Measurements from ENCODE around the gene WDR5. TPM values are rescaled to one million over a fixed set of nuclear protein-coding genes. Genes with fewer than 3 reads are reported as not detected.

Gene WDR5
- total and polyA plus RNA-seq, 10 of the 15 experiments (the other 5 are each of a cell fraction or from before 2014, with no cell fraction given): 1.4 to 43.7 (median 33.2) TPM

- no peak for TF ChIP-seq REST (IDR thresholded peaks at IDR 0.05; ENCODE audit: low read depth, low read length)
Measured at GRCh38 chr9:134182554-134183085, 46.7 kb downstream of the WDR5 start (continued).

- ChIA-PET RAD21 (ENCODE audit: unreplicated experiment) (interaction anchor here (2.0 kb wide), 1 partner anchor 206 kb away, joined by 5 read pairs; no protein-coding TSS in a partner anchor), CTCF (no interaction called here), POLR2A (no interaction called here), SMC1A (ENCODE audit: uncharacterized antibody, unreplicated experiment) (interaction anchor here (1.0 kb wide), 1 partner anchor 10 kb away, joined by 4 read pairs; no protein-coding TSS in a partner anchor)
- Histone ChIP-seq H2AFZ (ENCODE audit: control insufficient read depth, low read depth, low read length) (no peak overlapping the region), H3K79me2 (ENCODE audit: control insufficient read depth, insufficient read depth, low read length) (no peaks in the 10 kb centered on the region), H3K27me3 (replicated peaks in 1 of 2; ENCODE audit: control insufficient read depth in 2 of 2, insufficient read depth in 2 of 2, low read length in 1 of 2) (no peaks in the 10 kb centered on the region), H3K4me1 (ENCODE audit: control insufficient read depth, insufficient read depth, low read length) (peaks cover 13% of the 10 kb centered on the region), H3K36me3 (ENCODE audit: control insufficient read depth in 2 of 2, insufficient read depth in 2 of 2, low read length in 1 of 2) (no peaks in the 10 kb centered on the region), H3K9ac (ENCODE audit: control insufficient read depth, insufficient read depth, low read length) (no peak overlapping the region), H3K27ac (ENCODE audit: control insufficient read depth, insufficient read depth) (no peak overlapping the region), H3K4me2 (ENCODE audit: control insufficient read depth, insufficient read depth) (no peak overlapping the region), H3K4me3 (no peak overlapping the region), H3K9me3 (replicated peaks; ENCODE audit: control insufficient read depth, insufficient read depth, low read length) (no peaks in the 10 kb centered on the region), H4K20me1 (ENCODE audit: control insufficient read depth, insufficient read depth) (no peaks in the 10 kb centered on the region)
- ATAC-seq: peak; percentile 50
- in situ Hi-C loops (cut with MboI) (no loop called here), intact Hi-C loops (cut with micrococcal nuclease; ENCODE audit: unreplicated experiment) (no loop called here)
- no peak for DNase-seq (ENCODE audit: low read depth, low spot score)
- BruUV-seq (replicated peaks): no TSS peak
- no peak for FAIRE-seq
- 3% methylated on average over 8 of the region's 8 CpGs for WGBS (ENCODE audit: insufficient coverage, insufficient replicate concordance, low lambda C conversion rate, missing lambda C conversion rate)
- TF ChIP-seq SMAD1 (IDR thresholded peaks at IDR 0.05; ENCODE audit: low read depth, partially characterized antibody) (peak; percentile 33), BHLHE40 (IDR thresholded peaks at IDR 0.05; ENCODE audit: borderline replicate concordance in 1 of 2, low read depth in 2 of 2, low read length in 1 of 2) (peak; percentile 15 to 53; a peak in 3 of 4 replicates), IKZF1 (conservative IDR thresholded peaks at IDR 0.05) (peak; percentile 80), MEF2B (IDR thresholded peaks at IDR 0.05; ENCODE audit: partially characterized antibody, poor library complexity, severe bottlenecking) (peak; percentile 23), EZH2 (IDR thresholded peaks at IDR 0.05; ENCODE audit: borderline replicate concordance, control insufficient read depth, low read depth, low read length) (no peak), ZBTB4 (CRISPR knock-in tag; IDR thresholded peaks at IDR 0.05) (no peak), NR2F1 (conservative IDR thresholded peaks at IDR 0.05) (0 out of 2 replicates have a peak, but pooled peaks have one; percentile 22), TCF12 (IDR thresholded peaks at IDR 0.05; ENCODE audit: low read depth, low read length) (peak; percentile 44; the same call in 1 of the 2 replicates), ZSCAN29 (IDR thresholded peaks at IDR 0.05) (no peak), NKRF (conservative IDR thresholded peaks at IDR 0.05) (0 out of 2 replicates have a peak, but pooled peaks have one; percentile 27)
Measured at GRCh38 chr9:134185536-134186011, 49.7 kb downstream of the WDR5 start.

All from GM12878 (cell line).